Neural progenitor cell (in vitro differentiated cells): ENCODE measurements around the gene UBR2. TPM values are rescaled to one million over a fixed set of nuclear protein-coding genes. Genes with fewer than 3 reads are reported as not detected.

Experiments
- DNase-seq: peaks from one replicate; pipeline ENCODE4 v3.0.0-alpha.2; 2016; ENCODE audit warnings: low spot score
- H2AFZ ChIP-seq: fragments of 200-600 bp; sonication (generic); replicated peaks from 2 replicates; pipeline ENCODE4 v1.6.1; 2016; ENCODE audit warnings: antibody characterized with exemption
- H3F3A ChIP-seq: fragments of 200-600 bp; sonication (generic); 2 replicates; pipeline ENCODE4 v1.6.1; 2016; ENCODE audit warnings: antibody characterized with exemption, low read depth
- H3K27ac ChIP-seq: fragments of 200-600 bp; sonication (generic); 2 replicates; pipeline ENCODE4 v1.5.1; 2016; ENCODE audit warnings: mild to moderate bottlenecking
- H3K27me3 ChIP-seq: fragments of 200-600 bp; sonication (generic); 2 replicates; pipeline ENCODE4 v1.6.1; 2016; ENCODE audit warnings: mild to moderate bottlenecking, moderate library complexity
- H3K36me3 ChIP-seq: fragments of 200-600 bp; sonication (generic); 2 replicates; pipeline ENCODE4 v1.5.1; 2016
- H3K4me1 ChIP-seq: fragments of 200-600 bp; sonication (generic); 2 replicates; pipeline ENCODE4 v1.6.1; 2016; ENCODE audit warnings: mixed run types
- H3K4me2 ChIP-seq: fragments of 200-600 bp; sonication (generic); 2 replicates; pipeline ENCODE4 v1.6.1; 2016
- H3K4me3 ChIP-seq: fragments of 200-600 bp; sonication (generic); 2 replicates; pipeline ENCODE4 v1.5.1; 2016
- H3K79me2 ChIP-seq: fragments of 200-600 bp; sonication (generic); 2 replicates; pipeline ENCODE4 v1.6.1; 2016; ENCODE audit warnings: low read depth
- H3K9ac ChIP-seq: fragments of 200-600 bp; sonication (generic); 2 replicates; pipeline ENCODE4 v1.6.1; 2016
- H3K9me3 ChIP-seq: fragments of 200-600 bp; sonication (generic); 2 replicates; pipeline ENCODE4 v1.5.1; 2016; ENCODE audit warnings: low read depth
- H4K20me1 ChIP-seq: fragments of 200-600 bp; sonication (generic); 2 replicates; pipeline ENCODE4 v1.6.1; 2016; ENCODE audit warnings: low read depth
- H3K27ac Mint-ChIP-seq: 3 replicates; pipeline ENCODE4 v1.8.0; 2021; ENCODE audit warnings: mixed read lengths
- H3K27me3 Mint-ChIP-seq: 2 replicates; pipeline ENCODE4 v1.8.0; 2022; ENCODE audit warnings: low read depth, mild to moderate bottlenecking, inconsistent platforms, moderate library complexity, mixed read lengths; ENCODE audit not compliant: insufficient read depth
- H3K36me3 Mint-ChIP-seq: 3 replicates; pipeline ENCODE4 v1.8.0; 2021; ENCODE audit warnings: mixed read lengths
- H3K4me1 Mint-ChIP-seq: 3 replicates; pipeline ENCODE4 v1.8.0; 2021; ENCODE audit warnings: mixed read lengths
- H3K4me3 Mint-ChIP-seq: 3 replicates; pipeline ENCODE4 v1.8.0; 2021; ENCODE audit warnings: mild to moderate bottlenecking, moderate library complexity, mixed read lengths
- H3K9me3 Mint-ChIP-seq: 3 replicates; pipeline ENCODE4 v1.8.0; 2020; ENCODE audit warnings: mixed read lengths
- CTCF ChIP-seq: fragments of 200-600 bp; sonication (generic); IDR thresholded peaks from 2 replicates; pipeline ENCODE4 v1.5.1; 2017; ENCODE audit warnings: antibody characterized with exemption, mild to moderate bottlenecking
- EZH2 ChIP-seq: fragments of 200-600 bp; sonication (generic); IDR thresholded peaks from 2 replicates; pipeline ENCODE4 v1.6.1; 2017; ENCODE audit warnings: antibody characterized with exemption, mild to moderate bottlenecking, moderate library complexity
- EZH2phosphoT487 ChIP-seq: fragments of 200-600 bp; sonication (generic); IDR thresholded peaks from 2 replicates; pipeline ENCODE4 v1.6.1; 2017; ENCODE audit warnings: antibody characterized with exemption
- total RNA-seq: library from RNA; depleted of rRNA; stranded (reverse); fragments of >200 nt; gene quantifications from 2 replicates; pipeline ENCODE4 v1.2.3, GENCODE V29; 2015; ENCODE audit warnings: low replicate concordance

Gene UBR2
- total RNA-seq, 1 donor from 2014 or later: 34.7 TPM

DNA sequence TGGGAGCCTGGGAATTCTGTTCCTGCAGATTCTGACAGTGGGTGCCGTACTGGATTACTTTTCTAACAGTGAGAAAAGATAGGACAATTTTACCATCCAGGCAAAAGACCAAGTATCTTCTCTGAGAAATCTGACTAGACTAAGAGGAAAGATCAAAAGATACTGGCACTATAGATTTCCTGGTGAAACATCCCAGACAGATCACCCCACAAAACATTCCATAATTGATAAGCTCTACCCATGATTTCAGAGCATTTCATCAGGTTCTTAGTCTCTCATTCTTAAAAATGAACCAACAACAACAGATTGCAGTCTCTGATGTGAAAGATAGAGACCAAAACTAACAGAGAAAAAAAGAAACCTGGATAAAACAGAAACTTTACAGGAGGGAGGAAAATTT, 13.6 kb upstream of the UBR2 start:
- Histone ChIP-seq H3K27me3 (no peaks in the 10 kb centered on the region), H3K4me1 (peaks cover 7% of the 10 kb centered on the region), H3K9me3 (no peaks in the 10 kb centered on the region), H3K79me2 (no peaks in the 10 kb centered on the region), H4K20me1 (no peaks in the 10 kb centered on the region), H3K4me2 (no peak overlapping the region), H3K9ac (no peak overlapping the region), H3K36me3 (no peaks in the 10 kb centered on the region), H3K27ac (no peak overlapping the region), H3K4me3 (no peak overlapping the region), H3F3A (peaks cover 10% of the 10 kb centered on the region), H2AFZ (no peak overlapping the region)
- no peak overlapping the region for H3K27ac Mint-ChIP-seq
- peaks cover 2% of the 10 kb centered on the region for H3K27me3 Mint-ChIP-seq
- H3K4me3 Mint-ChIP-seq: no peak overlapping the region
- peaks cover 12% of the 10 kb centered on the region for H3K4me1 Mint-ChIP-seq
- TF ChIP-seq EZH2phosphoT487 (no peak), EZH2 (no peak), CTCF (no peak)
- H3K36me3 Mint-ChIP-seq: no peaks in the 10 kb centered on the region
- peaks cover 2% of the 10 kb centered on the region for H3K9me3 Mint-ChIP-seq
- DNase-seq: no peak

GRCh38 chr6:42551217-42551616, 12.6 kb upstream of the UBR2 start:
- Mint-ChIP-seq H3K36me3 (no peaks in the 10 kb centered on the region), H3K4me3 (no peak overlapping the region), H3K27me3 (peaks cover 2% of the 10 kb centered on the region), H3K9me3 (peaks cover 2% of the 10 kb centered on the region), H3K27ac (no peak overlapping the region), H3K4me1 (peaks cover 12% of the 10 kb centered on the region)
- Histone ChIP-seq H3K27ac (no peak overlapping the region), H3K4me2 (no peak overlapping the region), H2AFZ (no peak overlapping the region), H3K79me2 (no peaks in the 10 kb centered on the region), H3K27me3 (no peaks in the 10 kb centered on the region), H3K9ac (no peak overlapping the region), H3K9me3 (no peaks in the 10 kb centered on the region), H3K36me3 (no peaks in the 10 kb centered on the region), H3F3A (peaks cover 10% of the 10 kb centered on the region), H3K4me3 (no peak overlapping the region), H3K4me1 (peaks cover 7% of the 10 kb centered on the region), H4K20me1 (no peaks in the 10 kb centered on the region)
- TF ChIP-seq EZH2phosphoT487: no peak
- no peak for TF ChIP-seq EZH2
- TF ChIP-seq CTCF: no peak
- no peak for DNase-seq

- Histone ChIP-seq H3K27ac (no peak overlapping the region), H3K79me2 (no peaks in the 10 kb centered on the region), H2AFZ (no peak overlapping the region), H3K27me3 (no peaks in the 10 kb centered on the region), H3K4me2 (no peak overlapping the region), H3K36me3 (no peaks in the 10 kb centered on the region), H3K4me3 (no peak overlapping the region), H3K9me3 (no peaks in the 10 kb centered on the region), H4K20me1 (no peaks in the 10 kb centered on the region), H3F3A (peaks cover 5% of the 10 kb centered on the region), H3K4me1 (no peaks in the 10 kb centered on the region), H3K9ac (no peak overlapping the region)
- DNase-seq: no peak
- no peak overlapping the region for H3K4me3 Mint-ChIP-seq
- H3K27ac Mint-ChIP-seq: no peak overlapping the region
- peaks cover 2% of the 10 kb centered on the region for H3K27me3 Mint-ChIP-seq
- H3K36me3 Mint-ChIP-seq: no peaks in the 10 kb centered on the region
- peaks cover 6% of the 10 kb centered on the region for H3K4me1 Mint-ChIP-seq
- TF ChIP-seq EZH2phosphoT487 (no peak), EZH2 (no peak), CTCF (no peak)
- H3K9me3 Mint-ChIP-seq: peaks cover 2% of the 10 kb centered on the region
Observed at GRCh38 chr6:42552380-42552779, 11.4 kb upstream of the UBR2 start.
